HG02642 (cell line): ENCODE results near the gene NEBL.
"Not testable (repeated sequence)": the region's sequence is repeated elsewhere in the genome, so short reads cannot be mapped to it uniquely, and the experiment has no call there.

Source experiments
- ATAC-seq: cut with Tn5 transposase; IDR thresholded peaks from one replicate; pipeline ENCODE4 v1.9.1; 2021; ENCODE audit warnings: mild to moderate bottlenecking; ENCODE audit not compliant: unreplicated experiment, poor library complexity

NEBL gene

GRCh38 chr10:20897146-20897825 lies at the start of gene NEBL:
NEBL (minus strand) TSS chr10:20897311; CDS start chr10:20897205, 106 bp downstream.
- ATAC-seq = no peak

- no peak for ATAC-seq
These were observed 48.6 kb upstream of the NEBL start for GRCh38 chr10:20945546-20946332.

GRCh38 chr10:20944789-20945502 lies 47.8 kb upstream of the NEBL start:
- no peak for ATAC-seq

- ATAC-seq = not testable (repeated sequence)
These were observed 42.3 kb upstream of the NEBL start for GRCh38 chr10:20939414-20939813.

GRCh38 chr10:20936396-20936795 lies 39.3 kb upstream of the NEBL start:
- ATAC-seq = no peak

GRCh38 chr10:20935931-20936330 lies 38.8 kb upstream of the NEBL start:
- no peak for ATAC-seq

GRCh38 chr10:20935301-20935700 lies 38.2 kb upstream of the NEBL start:
- ATAC-seq = no peak

GRCh38 chr10:20933705-20934104 lies 36.6 kb upstream of the NEBL start:
- no peak for ATAC-seq

- no peak for ATAC-seq
These were observed 35.6 kb upstream of the NEBL start for GRCh38 chr10:20932606-20933126.

GRCh38 chr10:20931156-20931795 lies 34.2 kb upstream of the NEBL start:
- ATAC-seq = no peak

- ATAC-seq = no peak
These were observed 30.3 kb upstream of the NEBL start for GRCh38 chr10:20927456-20927855.

GRCh38 chr10:20922451-20922850 lies 25.3 kb upstream of the NEBL start:
- no peak for ATAC-seq

- ATAC-seq = no peak
These were observed 24.9 kb upstream of the NEBL start for GRCh38 chr10:20922033-20922432.

GRCh38 chr10:20920061-20920460 lies 22.9 kb upstream of the NEBL start:
- ATAC-seq = no peak

GRCh38 chr10:20919481-20919880 lies 22.4 kb upstream of the NEBL start:
- ATAC-seq = no peak

- ATAC-seq = no peak
These were observed 19.9 kb upstream of the NEBL start for GRCh38 chr10:20916976-20917375.

- no peak for ATAC-seq
These were observed 15.9 kb upstream of the NEBL start for GRCh38 chr10:20912969-20913368.

- ATAC-seq = no peak
These were observed 14.5 kb upstream of the NEBL start for GRCh38 chr10:20911626-20912025.

- ATAC-seq = no peak
These were observed 12.7 kb upstream of the NEBL start for GRCh38 chr10:20909801-20910200.

- ATAC-seq = no peak
These were observed 11.3 kb upstream of the NEBL start for GRCh38 chr10:20908391-20908790.
